Prostate gland (tissue), 2 donors: ENCODE data around the gene PRSS23. TPM values are rescaled to one million over a fixed set of nuclear protein-coding genes. Genes with fewer than 3 reads are reported as not detected.
A peak's percentile ranks its signal among the peaks of the same experiment; 100 is the strongest.
"Not testable (repeated sequence)": the region's sequence is repeated elsewhere in the genome, so short reads cannot be mapped to it uniquely, and the experiment has no call there.

ENCODE experiments used
- DNase-seq: peaks from one replicate; pipeline ENCODE4 v3.0.0-alpha.2; 2019; ENCODE audit warnings: low spot score
- H3K27ac ChIP-seq, 2 donors: fragments of 200-600 bp; sonication (generic); 2 replicates each; pipeline ENCODE4 v1.5.1; 2017 to 2019
- H3K27me3 ChIP-seq: fragments of 200-600 bp; sonication (generic); replicated peaks from 2 replicates; pipeline ENCODE4 v1.5.1; 2019; ENCODE audit not compliant: insufficient read depth
- H3K36me3 ChIP-seq, 2 donors: fragments of 200-600 bp; sonication (generic); 1 replicate in 1 of 2; 2 replicates in 1 of 2; pipeline versions ENCODE4 v1.5.1 to v1.8.1; 2017 to 2019
- H3K4me1 ChIP-seq: fragments of 200-600 bp; sonication (generic); replicated peaks from 2 replicates; pipeline ENCODE4 v1.5.1; 2019
- H3K4me3 ChIP-seq, 2 donors: fragments of 200-600 bp; sonication (generic); 2 replicates each; pipeline ENCODE4 v1.5.1; 2017 to 2019
- H3K9me3 ChIP-seq: fragments of 200-600 bp; sonication (generic); 2 replicates; pipeline ENCODE4 v1.5.1; 2017
- POLR2A ChIP-seq: fragments of 450-650 bp; IDR thresholded peaks from one replicate; pipeline ENCODE4 v1.6.1; 2016; ENCODE audit warnings: antibody characterized with exemption, mild to moderate bottlenecking
- POLR2AphosphoS5 ChIP-seq: sonication (generic); formaldehyde crosslinking; IDR thresholded peaks from one replicate; pipeline ENCODE4 v1.6.1; 2017; ENCODE audit warnings: antibody characterized with exemption
- WGBS: methylation state at CpG from one replicate; pipeline ENCODE4 v1.1.5; 2018; 5-methylcytosine and 5-hydroxymethylcytosine counted together
- intact Hi-C: fragments of 100-400 bp; cut with DNase I; formaldehyde crosslinking; loops from one replicate; pipeline ENCODE4 v1.14.2; 2022
- total RNA-seq, 2 donors: library from RNA; depleted of rRNA; stranded (reverse); fragments of >200 nt; gene quantifications; one replicate each; pipeline ENCODE4 v1.1.0, GENCODE V29; 2016
- TF ChIP-seq, protein P1 (sequence below), 4 experiments: fragments of 200-600 bp in 2 of 4; fragments of 450-650 bp in 2 of 4; sonication (generic) in 2 of 4; IDR thresholded peaks; 1 replicate in 3 of 4; 2 replicates in 1 of 4; pipeline ENCODE4 v1.5.1; 2016 to 2019; ENCODE audit warnings: antibody characterized with exemption in 4 of 4, mild to moderate bottlenecking in 2 of 4, moderate library complexity in 2 of 4

Gene PRSS23
- total RNA-seq, 2 donors from 2014 or later, result 43.2 to 167 TPM

DNA sequence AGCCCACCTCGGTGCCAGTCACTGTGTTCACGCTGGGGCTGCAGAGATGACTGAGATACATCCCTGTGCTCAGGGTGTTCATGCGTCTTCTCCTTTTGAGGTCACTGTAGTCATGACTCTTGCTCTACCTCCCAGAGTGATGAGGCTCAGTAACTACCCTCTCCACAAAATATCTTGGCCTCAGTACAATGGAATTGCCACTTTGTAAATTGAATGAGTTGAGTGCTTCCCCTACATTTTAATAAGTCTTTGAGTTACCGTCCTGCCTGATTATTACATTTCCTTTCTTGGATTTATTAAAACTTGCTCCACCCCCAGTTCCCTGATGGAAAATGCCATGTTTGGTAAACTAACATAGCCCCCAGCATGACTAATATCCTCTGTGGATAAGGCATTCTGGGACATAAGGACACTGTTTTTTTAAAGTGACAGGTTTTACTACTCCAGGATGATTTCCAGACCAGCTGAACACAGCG, 15.9 kb downstream of the PRSS23 start:
- Histone ChIP-seq H3K27me3 (no peaks in the 10 kb centered on the region), H3K27ac (peak overlapping the region; percentile 60 to 71), H3K9me3 (no peaks in the 10 kb centered on the region), H3K36me3 (no peaks in the 10 kb centered on the region), H3K4me1 (no peaks in the 10 kb centered on the region), H3K4me3 (no peak overlapping the region)
- intact Hi-C loops, result loop anchor here (5.0 to 10.0 kb wide), 2 partner anchors 209 to 961 kb away; partner anchors contain the start of gene CCDC83
- no peak for DNase-seq
- TF ChIP-seq, protein P1, sequence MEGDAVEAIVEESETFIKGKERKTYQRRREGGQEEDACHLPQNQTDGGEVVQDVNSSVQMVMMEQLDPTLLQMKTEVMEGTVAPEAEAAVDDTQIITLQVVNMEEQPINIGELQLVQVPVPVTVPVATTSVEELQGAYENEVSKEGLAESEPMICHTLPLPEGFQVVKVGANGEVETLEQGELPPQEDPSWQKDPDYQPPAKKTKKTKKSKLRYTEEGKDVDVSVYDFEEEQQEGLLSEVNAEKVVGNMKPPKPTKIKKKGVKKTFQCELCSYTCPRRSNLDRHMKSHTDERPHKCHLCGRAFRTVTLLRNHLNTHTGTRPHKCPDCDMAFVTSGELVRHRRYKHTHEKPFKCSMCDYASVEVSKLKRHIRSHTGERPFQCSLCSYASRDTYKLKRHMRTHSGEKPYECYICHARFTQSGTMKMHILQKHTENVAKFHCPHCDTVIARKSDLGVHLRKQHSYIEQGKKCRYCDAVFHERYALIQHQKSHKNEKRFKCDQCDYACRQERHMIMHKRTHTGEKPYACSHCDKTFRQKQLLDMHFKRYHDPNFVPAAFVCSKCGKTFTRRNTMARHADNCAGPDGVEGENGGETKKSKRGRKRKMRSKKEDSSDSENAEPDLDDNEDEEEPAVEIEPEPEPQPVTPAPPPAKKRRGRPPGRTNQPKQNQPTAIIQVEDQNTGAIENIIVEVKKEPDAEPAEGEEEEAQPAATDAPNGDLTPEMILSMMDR (IDR thresholded peaks at IDR 0.05), result no peak
- TF ChIP-seq POLR2A (no peak), POLR2AphosphoS5 (peak; percentile 77)
- WGBS, result 52% methylated on average over 5 of the region's 5 CpGs

DNA sequence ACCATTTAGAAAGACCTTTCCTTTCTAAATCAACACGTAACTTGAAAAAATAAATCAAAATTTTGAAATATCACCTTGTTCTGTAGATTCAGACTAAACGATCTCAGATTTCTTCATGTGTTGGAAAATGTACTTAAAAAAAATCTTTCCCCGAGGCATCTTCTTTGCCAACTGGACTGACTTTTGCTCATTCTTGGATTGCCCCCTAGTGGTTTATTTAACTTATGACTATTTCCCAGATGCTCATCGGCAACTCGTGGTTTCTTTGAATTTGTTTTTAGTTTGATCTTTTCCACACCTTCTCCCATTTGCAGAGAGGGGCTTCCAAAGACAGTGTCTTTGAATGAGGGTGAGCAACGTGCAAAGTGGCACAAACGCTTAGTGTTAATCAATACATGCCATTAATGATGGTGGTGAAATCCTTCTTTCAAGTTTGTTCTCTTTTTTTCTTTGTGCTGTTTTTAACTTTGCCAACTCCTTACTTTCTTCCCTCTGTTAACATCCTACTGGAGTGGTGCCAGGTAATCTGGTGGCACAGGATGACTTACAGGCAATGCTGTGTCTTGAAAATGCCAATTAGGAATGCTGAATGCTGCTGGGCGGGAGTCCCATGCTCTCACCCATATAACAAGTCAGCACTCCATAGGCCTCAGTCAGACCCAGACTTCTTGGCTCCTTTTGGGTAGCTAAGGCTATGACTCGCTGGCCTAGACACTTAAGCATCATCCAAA, 18.3 kb downstream of the PRSS23 start:
- Histone ChIP-seq H3K9me3 (no peaks in the 10 kb centered on the region), H3K36me3 (no peaks in the 10 kb centered on the region), H3K27me3 (no peaks in the 10 kb centered on the region), H3K4me1 (no peaks in the 10 kb centered on the region), H3K4me3 (no peak overlapping the region), H3K27ac (no peak overlapping the region)
- TF ChIP-seq, protein P1 (IDR thresholded peaks at IDR 0.05), result peak; percentile 62 to 88 (median 83)
- TF ChIP-seq POLR2A, result no peak
- TF ChIP-seq POLR2AphosphoS5, result peak; percentile 59
- WGBS, result 12% methylated on average over 9 of the region's 9 CpGs
- intact Hi-C loops, result loop anchor here (1.0 to 10.0 kb wide), 3 partner anchors 211 to 964 kb away; partner anchors contain the start of gene CCDC83
- peak; percentile 31 for DNase-seq

DNA sequence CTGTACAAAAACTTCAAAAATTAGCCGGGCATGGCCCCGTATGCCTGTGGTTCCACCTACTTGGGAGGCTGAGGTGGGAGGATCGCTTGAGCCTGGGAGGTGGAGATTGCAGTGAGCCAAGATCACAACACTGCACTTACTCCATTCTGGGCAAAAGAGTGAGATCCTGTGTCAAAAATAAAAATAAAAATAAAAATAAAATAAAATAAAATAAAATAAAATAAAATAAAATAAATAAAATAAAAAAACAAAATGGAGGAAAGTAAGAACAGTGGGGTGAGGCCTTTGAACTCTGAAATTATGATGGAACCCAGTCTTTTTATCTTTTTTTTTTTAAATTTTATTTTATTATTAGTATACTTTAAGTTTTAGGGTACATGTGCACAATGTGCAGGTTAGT, 23.8 kb downstream of the PRSS23 start:
- intact Hi-C loops, result not testable (repeated sequence)

DNA sequence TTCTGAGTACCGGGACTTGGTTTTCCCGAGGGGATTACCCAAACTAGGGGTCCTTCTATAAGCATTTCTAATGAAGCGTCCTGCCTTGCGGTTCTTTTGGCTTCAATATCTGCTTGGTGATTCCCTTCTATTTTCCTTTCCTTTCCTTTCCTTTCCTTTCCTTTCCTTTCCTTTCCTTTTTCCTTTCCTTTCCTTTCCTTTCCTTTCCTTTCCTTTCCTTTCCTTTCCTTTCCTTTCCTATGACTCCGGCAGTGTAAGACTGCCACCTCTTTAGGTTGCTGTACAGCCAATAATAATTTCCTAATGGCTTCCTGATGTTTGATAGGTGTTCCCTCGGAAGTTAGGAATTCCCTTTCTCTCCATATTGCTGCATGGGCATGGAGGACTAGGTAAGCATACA, 34.0 kb downstream of the PRSS23 start:
- H3K9me3 ChIP-seq, intact Hi-C loops, H3K27ac ChIP-seq, H3K36me3 ChIP-seq, DNase-seq, H3K27me3 ChIP-seq, H3K4me3 ChIP-seq, H3K4me1 ChIP-seq: not testable (repeated sequence)
- WGBS, result 96% methylated on average over 6 of the region's 6 CpGs

More for the DNA sequence above, 23.8 kb downstream of the PRSS23 start:
- not testable (repeated sequence) for H3K4me3 ChIP-seq, H3K4me1 ChIP-seq, H3K36me3 ChIP-seq, H3K27ac ChIP-seq, H3K27me3 ChIP-seq, H3K9me3 ChIP-seq, DNase-seq
- 98% methylated on average over 3 of the region's 3 CpGs for WGBS

DNA sequence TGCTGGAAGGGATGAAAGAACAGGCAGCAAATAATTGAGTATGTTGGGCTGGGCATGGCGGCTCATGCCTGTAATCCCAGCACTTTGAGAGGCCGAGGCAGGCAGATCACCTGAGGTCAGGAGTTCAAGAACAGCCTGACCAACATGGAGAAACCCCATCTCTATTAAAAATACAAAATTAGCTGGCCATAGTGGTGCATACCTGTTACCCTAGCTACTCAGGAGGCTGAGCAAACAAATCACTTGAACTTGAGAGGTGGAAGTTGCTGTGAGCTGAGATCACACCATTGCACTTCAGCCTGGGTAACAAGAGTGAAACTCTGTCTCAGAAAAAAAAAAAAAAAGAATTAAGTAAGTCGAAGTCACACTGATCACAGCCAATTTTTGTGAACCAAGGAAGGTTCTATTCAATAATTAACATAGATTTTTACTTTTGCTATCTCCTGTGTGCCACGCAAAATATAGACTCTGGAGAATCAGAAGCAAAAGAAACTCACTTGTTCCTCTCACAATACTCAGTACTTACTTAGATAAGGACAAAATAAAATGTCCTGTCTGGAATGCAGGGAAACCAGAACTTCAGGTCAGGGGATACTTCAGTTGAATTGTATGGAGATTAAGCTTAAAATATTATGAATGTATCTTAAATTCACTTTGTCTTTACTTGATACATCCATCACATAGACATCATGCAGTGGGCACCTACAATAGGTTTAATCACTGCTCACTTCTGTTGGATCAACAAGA, 44.6 kb downstream of the PRSS23 start:
- H3K4me3 ChIP-seq, intact Hi-C loops, H3K36me3 ChIP-seq, H3K27ac ChIP-seq, H3K4me1 ChIP-seq, H3K27me3 ChIP-seq, H3K9me3 ChIP-seq, DNase-seq: not testable (repeated sequence)
- WGBS, result 68% methylated on average over 4 of the region's 4 CpGs

DNA sequence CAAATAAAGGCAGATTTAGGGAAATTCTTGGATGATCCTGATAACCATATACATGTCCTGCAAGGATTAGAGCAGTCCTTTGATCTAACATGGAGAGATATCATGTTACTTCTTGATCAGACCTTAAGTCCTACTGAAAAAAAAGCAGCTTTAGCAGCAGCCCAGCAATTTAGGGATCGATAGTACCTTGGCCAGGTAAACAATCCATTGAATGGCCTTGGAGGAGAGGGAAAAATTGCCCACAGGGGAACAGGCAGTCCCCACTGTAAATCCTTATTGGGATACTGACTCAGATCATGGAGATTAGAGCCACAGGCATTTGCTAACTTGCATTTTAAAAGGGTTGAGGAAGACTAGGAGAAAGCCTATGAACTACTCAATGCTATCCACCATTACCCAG, 47.8 kb downstream of the PRSS23 start:
- Histone ChIP-seq H3K36me3 (no peaks in the 10 kb centered on the region), H3K9me3 (no peaks in the 10 kb centered on the region), H3K27me3 (no peaks in the 10 kb centered on the region), H3K27ac (no peak overlapping the region), H3K4me3 (no peak overlapping the region), H3K4me1 (no peaks in the 10 kb centered on the region)
- TF ChIP-seq, protein P1 (IDR thresholded peaks at IDR 0.05), result no peak
- TF ChIP-seq POLR2AphosphoS5, result no peak
- TF ChIP-seq POLR2A, result no peak
- DNase-seq, result no peak
- intact Hi-C loops, result no loop called here
- 36% methylated on average over 1 of the region's 1 CpG for WGBS
